Activated naive CD4-positive, alpha-beta T cell treated with anti-CD3 and anti-CD28 coated beads, Interleukin-2, amount 10 ng/mL, durations not matched to agents 7 days and 5 days (primary cell): ENCODE measurements around the gene CDHR3.
"Not testable (repeated sequence)": the region's sequence is repeated elsewhere in the genome, so short reads cannot be mapped to it uniquely, and the experiment has no call there.

Experiments used
- CTCF ChIA-PET: fragments of 350-600 bp; sonication (Branson Sonifier 250); formaldehyde crosslinking; loops from one replicate; lab custom pipeline; 2021; ENCODE audit warnings: antibody characterized with exemption; lab: Charles Lee
- DNase-seq: peaks from one replicate; pipeline ENCODE4 v3.0.0-alpha.2; 2020
- H3K27ac Mint-ChIP-seq: one replicate; pipeline ENCODE4 v1.8.0; 2021; ENCODE audit warnings: mild to moderate bottlenecking, moderate library complexity, mixed read lengths
- H3K27me3 Mint-ChIP-seq: one replicate; pipeline ENCODE4 v1.8.0; 2021; ENCODE audit warnings: mild to moderate bottlenecking, mixed read lengths
- H3K36me3 Mint-ChIP-seq: one replicate; pipeline ENCODE4 v1.8.0; 2021; ENCODE audit warnings: mixed read lengths
- H3K4me1 Mint-ChIP-seq: one replicate; pipeline ENCODE4 v1.8.0; 2021; ENCODE audit warnings: mixed read lengths
- H3K4me3 Mint-ChIP-seq: one replicate; pipeline ENCODE4 v1.8.0; 2021; ENCODE audit warnings: mild to moderate bottlenecking, moderate library complexity, mixed read lengths
- H3K9me3 Mint-ChIP-seq: one replicate; pipeline ENCODE4 v1.8.0; 2021; ENCODE audit warnings: mixed read lengths

Gene CDHR3

GRCh38 chr7:105992905-105993304 is 29.8 kb downstream of the CDHR3 start:
- H3K4me1 Mint-ChIP-seq, result peaks cover 17% of the 10 kb centered on the region
- H3K4me3 Mint-ChIP-seq, result no peak overlapping the region
- H3K9me3 Mint-ChIP-seq, result no peaks in the 10 kb centered on the region
- H3K36me3 Mint-ChIP-seq, result no peaks in the 10 kb centered on the region
- DNase-seq, result peak; percentile 26
- H3K27me3 Mint-ChIP-seq, result peaks cover 46% of the 10 kb centered on the region
- no peak overlapping the region for H3K27ac Mint-ChIP-seq
- CTCF ChIA-PET, result interaction anchor here (1.2 kb wide), 1 partner anchor 228 kb away, joined by 3 read pairs; no protein-coding TSS in a partner anchor

DNA sequence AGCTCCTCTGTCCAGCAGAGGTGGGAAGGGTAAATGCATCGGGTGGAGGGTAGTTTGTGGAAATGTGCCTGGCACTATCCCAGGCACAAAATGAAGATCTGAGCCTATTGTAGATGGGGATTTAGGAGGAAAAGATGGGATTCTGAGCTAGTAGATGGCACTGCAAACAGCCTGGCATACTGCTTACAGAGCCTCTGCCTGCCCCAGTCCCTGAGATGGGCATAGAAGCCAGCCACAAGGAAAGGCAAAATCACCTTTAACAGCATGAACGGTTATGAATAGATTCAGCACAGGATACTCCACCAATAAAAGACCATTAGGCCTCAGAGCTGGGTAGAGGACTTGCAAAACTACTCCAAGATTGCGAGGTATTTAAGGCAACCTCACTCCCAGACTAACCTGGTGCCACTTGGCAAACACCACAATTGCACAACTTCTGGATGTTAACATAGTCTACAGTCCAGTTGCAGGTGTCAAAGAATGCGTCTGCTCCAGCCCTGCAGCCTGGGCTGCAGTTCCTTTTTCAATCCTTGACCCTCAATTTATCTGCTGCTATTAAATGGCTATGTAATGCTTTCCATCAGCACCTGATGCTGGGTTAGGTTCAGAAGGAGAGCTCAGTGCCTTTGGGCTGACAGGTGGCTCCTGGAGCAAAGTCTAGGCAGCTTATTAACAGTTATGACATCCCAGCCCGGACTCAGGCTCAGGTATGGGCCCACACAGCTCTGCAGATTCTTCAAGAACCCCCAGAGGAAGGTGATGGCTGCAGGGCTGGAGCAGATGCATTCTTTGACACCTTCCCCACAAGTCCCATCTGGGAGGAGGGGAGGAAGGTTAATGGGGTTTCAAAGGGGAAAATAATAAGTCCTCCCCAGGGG is 34.0 kb downstream of the CDHR3 start:
- DNase-seq, result no peak
- H3K4me3 Mint-ChIP-seq, result no peak overlapping the region
- no peaks in the 10 kb centered on the region for H3K36me3 Mint-ChIP-seq
- peaks cover 14% of the 10 kb centered on the region for H3K4me1 Mint-ChIP-seq
- H3K27me3 Mint-ChIP-seq, result peaks cover 45% of the 10 kb centered on the region
- CTCF ChIA-PET, result interaction anchor here (1.0 kb wide), 1 partner anchor 11 kb away, joined by 4 read pairs; no protein-coding TSS in a partner anchor
- no peaks in the 10 kb centered on the region for H3K9me3 Mint-ChIP-seq
- H3K27ac Mint-ChIP-seq, result no peak overlapping the region

GRCh38 chr7:105999256-105999655 is 36.2 kb downstream of the CDHR3 start:
- Mint-ChIP-seq H3K36me3 (no peaks in the 10 kb centered on the region), H3K4me3 (no peak overlapping the region), H3K4me1 (no peaks in the 10 kb centered on the region), H3K9me3 (no peaks in the 10 kb centered on the region), H3K27me3 (peaks cover 36% of the 10 kb centered on the region), H3K27ac (no peak overlapping the region)
- CTCF ChIA-PET, result interaction anchor here (0.9 to 1.6 kb wide), 4 partner anchors 9 to 239 kb away, joined by 3 to 6 read pairs (median 3); no protein-coding TSS in a partner anchor
- no peak for DNase-seq

- peaks cover 43% of the 10 kb centered on the region for H3K27me3 Mint-ChIP-seq
- DNase-seq, result no peak
- H3K9me3 Mint-ChIP-seq, result peaks cover 6% of the 10 kb centered on the region
- no peaks in the 10 kb centered on the region for H3K4me1 Mint-ChIP-seq
- CTCF ChIA-PET, result no interaction called here
- H3K4me3 Mint-ChIP-seq, result no peak overlapping the region
- H3K27ac Mint-ChIP-seq, result no peak overlapping the region
- H3K36me3 Mint-ChIP-seq, result peaks cover 2% of the 10 kb centered on the region
These were observed 38.1 kb downstream of the CDHR3 start for GRCh38 chr7:106001196-106001595.

DNA sequence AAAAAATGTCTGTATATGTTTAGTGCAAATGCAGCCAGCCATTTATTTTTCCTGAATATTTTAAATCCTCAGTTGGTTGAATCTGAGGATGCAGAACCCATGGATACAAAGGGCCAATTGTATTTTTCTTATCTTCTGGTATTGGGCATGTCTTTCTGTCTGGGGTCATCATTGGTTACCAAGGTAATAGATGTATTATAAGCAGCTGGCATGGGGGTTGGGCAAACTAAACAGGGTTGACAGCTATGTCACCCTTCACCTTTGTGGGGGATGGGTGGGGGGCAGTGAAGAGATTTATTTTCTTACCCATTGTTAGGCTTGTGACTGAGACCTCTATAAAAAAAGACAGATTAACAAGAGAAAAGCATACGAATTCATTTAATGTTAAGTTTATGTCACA is 38.8 kb downstream of the CDHR3 start:
- peaks cover 2% of the 10 kb centered on the region for H3K36me3 Mint-ChIP-seq
- DNase-seq, result no peak
- H3K4me3 Mint-ChIP-seq, result no peak overlapping the region
- H3K4me1 Mint-ChIP-seq, result no peaks in the 10 kb centered on the region
- H3K27me3 Mint-ChIP-seq, result peaks cover 49% of the 10 kb centered on the region
- H3K27ac Mint-ChIP-seq, result no peak overlapping the region
- peaks cover 7% of the 10 kb centered on the region for H3K9me3 Mint-ChIP-seq
- CTCF ChIA-PET, result no interaction called here

DNA sequence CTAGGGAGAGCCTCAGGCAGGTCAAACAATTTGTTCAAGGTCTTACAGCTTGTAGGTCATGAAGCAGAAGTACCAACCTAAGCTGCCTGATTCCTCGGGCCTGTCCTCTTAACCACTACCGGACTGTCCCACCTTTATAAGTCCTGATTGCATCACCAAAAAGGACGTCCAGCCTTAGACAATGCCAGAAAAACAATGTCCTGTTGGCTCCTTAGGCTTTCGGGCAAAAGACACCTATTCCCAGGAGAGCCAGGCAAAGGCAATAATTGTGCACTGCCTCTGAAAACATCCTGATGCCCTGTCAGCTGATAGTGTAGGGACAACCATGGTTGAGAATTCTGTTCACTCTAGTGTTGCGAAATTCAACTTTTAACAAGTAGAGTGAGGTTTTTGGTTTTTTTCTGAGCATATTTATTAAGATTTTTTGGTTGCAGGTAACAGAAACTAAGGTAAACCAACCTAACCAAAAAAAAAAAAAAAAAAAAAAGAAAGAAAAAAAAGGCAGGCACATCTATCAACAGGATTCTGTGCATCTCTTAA is 40.5 kb downstream of the CDHR3 start:
- CTCF ChIA-PET, result no interaction called here
- H3K9me3 Mint-ChIP-seq, result peaks cover 20% of the 10 kb centered on the region
- H3K4me1 Mint-ChIP-seq, result no peaks in the 10 kb centered on the region
- H3K27ac Mint-ChIP-seq, result no peak overlapping the region
- H3K27me3 Mint-ChIP-seq, result peaks cover 40% of the 10 kb centered on the region
- no peak overlapping the region for H3K4me3 Mint-ChIP-seq
- no peak for DNase-seq
- H3K36me3 Mint-ChIP-seq, result peaks cover 5% of the 10 kb centered on the region

GRCh38 chr7:106006906-106007305 is 43.8 kb downstream of the CDHR3 start:
- H3K4me1 Mint-ChIP-seq, result peaks cover 28% of the 10 kb centered on the region
- no peak overlapping the region for H3K4me3 Mint-ChIP-seq
- H3K9me3 Mint-ChIP-seq, result peaks cover 20% of the 10 kb centered on the region
- H3K27me3 Mint-ChIP-seq, result peaks cover 33% of the 10 kb centered on the region
- DNase-seq, result no peak
- H3K36me3 Mint-ChIP-seq, result peaks cover 5% of the 10 kb centered on the region
- H3K27ac Mint-ChIP-seq, result no peak overlapping the region
- CTCF ChIA-PET, result interaction anchor here (1.0 to 2.1 kb wide), 3 partner anchors 14 to 354 kb away, joined by 3 to 8 read pairs (median 3); no protein-coding TSS in a partner anchor

DNA sequence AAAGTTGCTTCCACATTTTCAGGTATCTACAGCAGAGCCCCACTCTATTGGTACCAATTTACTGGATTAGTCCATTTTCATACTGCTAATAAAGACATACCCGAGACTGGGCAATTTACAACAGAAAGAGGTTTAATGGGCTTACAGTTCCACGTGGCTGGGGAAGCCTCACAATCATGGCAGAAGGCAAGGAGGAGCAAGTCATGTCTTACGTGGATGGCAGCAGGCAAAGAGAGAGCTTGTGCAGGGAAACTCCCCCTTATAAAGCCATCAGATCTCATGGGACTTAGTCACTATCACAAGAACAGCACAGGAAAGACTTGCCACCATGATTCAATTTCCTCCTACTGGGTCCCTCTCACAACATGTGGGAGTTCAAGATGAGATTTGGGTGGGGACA is 44.7 kb downstream of the CDHR3 start:
- peaks cover 37% of the 10 kb centered on the region for H3K4me1 Mint-ChIP-seq
- not testable (repeated sequence) for H3K4me3 Mint-ChIP-seq, H3K36me3 Mint-ChIP-seq, H3K27ac Mint-ChIP-seq, DNase-seq
- H3K27me3 Mint-ChIP-seq, result peaks cover 40% of the 10 kb centered on the region
- CTCF ChIA-PET, result interaction anchor here (0.7 to 6.5 kb wide), 12 partner anchors 9 to 355 kb away, joined by 3 to 101 read pairs (median 4); no protein-coding TSS in a partner anchor
- peaks cover 20% of the 10 kb centered on the region for H3K9me3 Mint-ChIP-seq

DNA sequence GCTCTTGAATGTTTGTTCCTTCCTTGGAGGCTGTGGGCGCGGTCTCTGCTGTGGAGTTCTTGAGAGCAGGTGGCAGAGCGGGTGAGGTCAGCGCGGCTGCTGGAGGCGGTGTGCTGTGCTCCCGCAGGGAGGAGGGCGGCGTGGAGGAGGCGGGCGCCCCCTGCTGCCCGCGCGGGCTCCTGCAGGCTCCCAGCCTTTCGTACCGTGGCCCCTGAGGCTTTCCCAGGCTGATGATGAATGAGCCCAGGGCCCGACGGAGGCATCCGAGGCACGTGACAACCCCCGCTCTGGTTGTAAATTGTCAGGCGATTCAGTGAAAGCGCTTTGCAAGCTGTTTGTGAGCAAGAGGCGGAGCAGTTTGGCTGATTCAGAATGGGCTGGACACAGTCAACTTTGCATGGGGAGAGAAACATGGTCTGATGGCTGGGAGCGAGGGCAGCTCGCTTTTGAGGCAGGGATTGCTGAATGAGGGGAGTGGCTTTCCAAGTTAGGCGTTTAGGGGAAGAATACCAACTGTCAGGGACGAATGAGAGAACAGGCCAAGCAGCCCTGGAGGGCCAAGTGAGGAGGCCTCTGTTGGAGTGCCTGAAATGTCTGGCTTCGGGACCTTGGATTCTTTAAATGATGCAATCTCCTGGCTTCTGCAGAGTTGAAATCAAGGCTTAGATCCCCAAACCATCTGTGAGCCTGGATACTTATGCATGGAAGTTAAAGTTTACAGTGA is 46.6 kb downstream of the CDHR3 start:
- peak; percentile 84 for DNase-seq
- Mint-ChIP-seq H3K27ac (no peak overlapping the region), H3K4me1 (peaks cover 39% of the 10 kb centered on the region), H3K9me3 (peaks cover 20% of the 10 kb centered on the region), H3K27me3 (peaks cover 39% of the 10 kb centered on the region), H3K36me3 (peaks cover 5% of the 10 kb centered on the region), H3K4me3 (no peak overlapping the region)
- CTCF ChIA-PET, result interaction anchor here (0.7 to 6.5 kb wide), 7 partner anchors 34 to 353 kb away, joined by 3 to 101 read pairs (median 3); no protein-coding TSS in a partner anchor

GRCh38 chr7:106010331-106010730 is 47.3 kb downstream of the CDHR3 start:
- Mint-ChIP-seq H3K36me3 (peaks cover 5% of the 10 kb centered on the region), H3K4me1 (peaks cover 45% of the 10 kb centered on the region), H3K27ac (no peak overlapping the region), H3K4me3 (no peak overlapping the region), H3K27me3 (peaks cover 35% of the 10 kb centered on the region), H3K9me3 (peaks cover 20% of the 10 kb centered on the region)
- DNase-seq, result no peak
- CTCF ChIA-PET, result interaction anchor here (0.7 to 6.5 kb wide), 7 partner anchors 33 to 353 kb away, joined by 3 to 101 read pairs (median 3); no protein-coding TSS in a partner anchor

DNA sequence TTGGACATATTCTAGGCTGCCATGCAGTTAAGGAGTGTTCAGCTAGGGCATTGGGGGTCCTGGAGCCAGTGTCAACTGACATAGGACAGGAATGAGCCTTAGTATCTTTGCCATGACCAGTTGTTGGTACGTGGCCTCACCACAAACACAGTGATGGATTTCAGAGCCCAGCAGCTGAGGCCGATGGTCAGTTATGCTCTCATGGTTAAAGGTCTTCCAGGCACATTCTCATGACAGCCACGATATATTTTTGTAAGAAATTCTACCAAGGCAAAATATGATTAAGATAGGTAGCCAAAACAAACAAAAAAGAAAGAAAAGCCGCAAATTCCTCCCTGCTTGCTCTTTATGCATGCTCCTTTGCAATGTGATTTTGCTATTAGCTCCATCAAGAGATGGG is 47.8 kb downstream of the CDHR3 start:
- no peak for DNase-seq
- H3K4me1 Mint-ChIP-seq, result peaks cover 50% of the 10 kb centered on the region
- peaks cover 36% of the 10 kb centered on the region for H3K27me3 Mint-ChIP-seq
- no peak overlapping the region for H3K4me3 Mint-ChIP-seq
- H3K9me3 Mint-ChIP-seq, result peaks cover 18% of the 10 kb centered on the region
- CTCF ChIA-PET, result interaction anchor here (1.0 to 6.5 kb wide), 5 partner anchors 9 to 354 kb away, joined by 3 to 101 read pairs (median 3); no protein-coding TSS in a partner anchor
- no peak overlapping the region for H3K27ac Mint-ChIP-seq
- peaks cover 5% of the 10 kb centered on the region for H3K36me3 Mint-ChIP-seq

DNA sequence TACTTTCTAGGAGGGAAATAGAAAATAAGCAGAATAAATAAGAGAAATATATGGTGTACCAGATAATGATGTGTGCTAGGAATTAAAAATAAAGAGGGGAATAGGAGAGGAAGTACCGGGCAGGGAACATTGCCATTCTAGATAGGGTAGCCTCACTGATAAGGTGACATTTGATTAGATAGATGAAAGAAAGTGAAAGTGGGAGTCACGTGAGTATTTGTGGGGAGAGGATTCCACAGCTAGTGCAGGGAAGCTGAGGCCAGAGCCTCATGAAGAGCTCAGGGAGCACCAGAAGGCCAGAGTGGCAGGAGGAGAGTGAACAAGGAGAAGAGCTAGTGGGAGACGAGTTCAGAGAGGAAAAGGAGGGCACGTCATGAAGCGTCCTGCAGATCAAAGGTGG is 49.1 kb downstream of the CDHR3 start:
- Mint-ChIP-seq H3K27ac (no peak overlapping the region), H3K4me3 (no peak overlapping the region), H3K4me1 (peaks cover 57% of the 10 kb centered on the region), H3K36me3 (peaks cover 3% of the 10 kb centered on the region), H3K27me3 (peaks cover 28% of the 10 kb centered on the region), H3K9me3 (peaks cover 13% of the 10 kb centered on the region)
- DNase-seq, result no peak
- CTCF ChIA-PET, result interaction anchor here (6.5 kb wide), 1 partner anchor 250 kb away, joined by 101 read pairs; no protein-coding TSS in a partner anchor

- Mint-ChIP-seq H3K36me3 (no peaks in the 10 kb centered on the region), H3K9me3 (peaks cover 5% of the 10 kb centered on the region), H3K27ac (no peak overlapping the region), H3K4me3 (no peak overlapping the region), H3K4me1 (peaks cover 60% of the 10 kb centered on the region), H3K27me3 (peaks cover 28% of the 10 kb centered on the region)
- CTCF ChIA-PET, result interaction anchor here (1.0 to 6.5 kb wide), 2 partner anchors 13 to 250 kb away, joined by 3 to 101 read pairs; no protein-coding TSS in a partner anchor
- DNase-seq, result no peak
These were observed 49.9 kb downstream of the CDHR3 start for GRCh38 chr7:106012935-106013439.
